ENCODE results near the gene CCDC102A. TPM values are rescaled to one million over a fixed set of nuclear protein-coding genes. Genes with fewer than 3 reads are reported as not detected.
A peak's percentile ranks its signal among the peaks of the same experiment; 100 is the strongest.

Gene CCDC102A
- total RNA-seq, 6 donors from 2014 or later: 8.2 to 41.9 (median 16.5) TPM

DNA sequence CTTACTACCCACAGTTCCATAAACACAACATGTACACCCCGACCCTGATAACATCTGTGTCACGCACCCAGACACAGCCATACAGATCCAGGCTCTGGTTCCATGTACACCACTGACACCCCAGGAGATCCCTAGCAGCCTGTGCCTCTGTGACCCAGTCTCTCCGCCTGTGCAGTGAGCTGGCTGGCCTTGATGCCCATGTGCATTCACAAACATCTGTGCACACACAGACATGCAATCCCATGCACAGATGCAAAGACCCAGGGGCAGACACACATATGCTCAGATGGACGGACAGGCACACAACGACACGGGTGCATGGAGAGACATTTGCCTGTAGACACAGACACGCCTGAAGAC is 4.1 kb downstream of the CCDC102A start:
- H3K36me3 ChIP-seq: peaks cover 0 to 5% (median 0%) of the 10 kb centered on the region in 4 donors
- no peaks in the 10 kb centered on the region for H3K9me3 ChIP-seq
- ATAC-seq (ENCODE audit: low FRiP score in 2 of 2) (no peak), DNase-seq (peak in 1 of 2 donors; percentile 15)
- WGBS, 2 donors: 61 to 64% methylated on average over 6 to 7 of the region's 7 CpGs
- H3K27me3 ChIP-seq: peaks cover 0 to 4% (median 0%) of the 10 kb centered on the region in 4 donors
- no peak for TF ChIP-seq EP300 (IDR thresholded peaks at IDR 0.05)
- TF ChIP-seq CTCF (IDR thresholded peaks at IDR 0.05): no peak
- no peak for TF ChIP-seq POLR2AphosphoS5 (IDR thresholded peaks at IDR 0.05)
- no peak for TF ChIP-seq POLR2A (IDR thresholded peaks at IDR 0.05)
- peak overlapping the region in 2 of 4 donors; percentile 95 to 97 for H3K27ac ChIP-seq
- no peak overlapping the region for H3K4me3 ChIP-seq
- peaks cover 51 to 76% (median 64%) of the 10 kb centered on the region in 4 donors for H3K4me1 ChIP-seq

GRCh38 chr16:57531635-57532265 is 4.6 kb downstream of the CCDC102A start:
- DNase-seq: peak in 1 of 2 donors; percentile 9
- Histone ChIP-seq H3K4me1 (peaks cover 47 to 71% (median 60%) of the 10 kb centered on the region in 4 donors), H3K36me3 (peaks cover 0 to 5% (median 0%) of the 10 kb centered on the region in 4 donors), H3K4me3 (no peak overlapping the region), H3K27ac (peak overlapping the region in 2 of 4 donors; percentile 11 to 73), H3K9me3 (no peaks in the 10 kb centered on the region), H3K27me3 (peaks cover 0 to 4% (median 0%) of the 10 kb centered on the region in 4 donors)
- 77 to 78% methylated on average over 8 of the region's 8 CpGs for WGBS, 2 donors
- ATAC-seq (ENCODE audit: low FRiP score in 2 of 2): no peak
- no peak for TF ChIP-seq CTCF (IDR thresholded peaks at IDR 0.05)
- no peak for TF ChIP-seq EP300 (IDR thresholded peaks at IDR 0.05)
- TF ChIP-seq POLR2AphosphoS5 (IDR thresholded peaks at IDR 0.05): no peak
- TF ChIP-seq POLR2A (IDR thresholded peaks at IDR 0.05): no peak

DNA sequence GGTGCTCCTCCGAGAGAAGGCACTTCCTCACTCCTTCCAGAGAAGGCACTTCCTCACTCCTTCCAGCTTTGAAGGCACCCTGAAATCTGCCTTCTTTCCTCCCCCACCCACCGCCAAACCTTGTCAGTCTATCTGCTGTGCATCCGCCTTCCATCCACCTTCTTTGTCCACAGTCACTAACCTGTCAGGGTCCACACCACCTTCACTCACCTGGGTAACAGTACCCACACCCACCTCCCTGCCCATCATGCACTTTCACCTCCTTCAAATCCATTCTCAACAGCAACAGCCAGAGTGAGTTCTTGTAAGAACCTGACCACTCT is 5.2 kb downstream of the CCDC102A start:
- DNase-seq (peak in 1 of 2 donors; percentile 14), ATAC-seq (ENCODE audit: low FRiP score in 2 of 2) (no peak)
- peaks cover 0 to under 1% (median 0%) of the 10 kb centered on the region in 4 donors for H3K27me3 ChIP-seq
- no peak overlapping the region for H3K4me3 ChIP-seq
- H3K4me1 ChIP-seq: peaks cover 47 to 68% (median 55%) of the 10 kb centered on the region in 4 donors
- peaks cover 0 to 5% (median 0%) of the 10 kb centered on the region in 4 donors for H3K36me3 ChIP-seq
- 63 to 80% methylated on average over 3 of the region's 3 CpGs for WGBS, 2 donors
- no peak for TF ChIP-seq CTCF (IDR thresholded peaks at IDR 0.05)
- TF ChIP-seq POLR2AphosphoS5 (IDR thresholded peaks at IDR 0.05): no peak
- TF ChIP-seq EP300 (IDR thresholded peaks at IDR 0.05): no peak
- TF ChIP-seq POLR2A (IDR thresholded peaks at IDR 0.05): no peak
- H3K27ac ChIP-seq: peak overlapping the region in 2 of 4 donors; percentile 11 to 73
- H3K9me3 ChIP-seq: no peaks in the 10 kb centered on the region

DNA sequence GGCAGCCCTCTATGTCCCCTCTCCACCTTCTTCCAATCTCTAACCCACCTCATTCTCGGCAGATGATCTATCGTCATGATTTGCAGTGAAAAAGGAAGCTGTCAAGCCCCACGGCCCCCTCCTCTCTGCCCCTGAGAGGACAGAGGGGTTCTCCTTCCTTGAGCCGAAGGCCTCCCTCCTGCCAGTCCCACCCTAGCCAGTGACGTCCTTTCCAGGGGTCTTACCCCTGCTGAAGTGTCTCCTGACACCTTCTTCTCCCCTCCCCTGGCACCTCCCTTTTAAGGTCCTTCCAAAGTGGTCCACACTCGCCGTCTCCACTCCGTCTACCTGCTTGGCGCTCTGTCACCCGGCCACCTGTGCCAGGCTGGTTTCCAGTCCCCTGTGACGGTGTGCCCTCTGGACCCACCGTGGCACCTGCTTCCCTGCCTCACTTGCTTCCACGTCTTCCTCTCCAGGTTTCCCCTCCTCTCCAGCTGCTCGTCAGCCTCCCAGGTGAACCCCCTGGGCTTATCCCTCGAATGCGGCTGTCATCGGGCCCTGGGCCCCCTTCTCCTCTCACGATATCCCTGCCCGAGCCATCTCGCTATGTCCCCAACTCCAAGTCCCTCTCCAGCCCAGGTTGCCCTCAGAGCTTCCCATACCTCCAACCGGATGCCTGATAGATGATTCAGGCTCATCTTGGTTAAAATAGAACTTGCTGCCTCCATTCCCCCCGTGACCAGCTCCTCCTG is 5.7 kb downstream of the CCDC102A start:
- no peak overlapping the region for H3K4me3 ChIP-seq
- TF ChIP-seq POLR2AphosphoS5 (IDR thresholded peaks at IDR 0.05): no peak
- TF ChIP-seq CTCF (IDR thresholded peaks at IDR 0.05): no peak
- TF ChIP-seq EP300 (IDR thresholded peaks at IDR 0.05): no peak
- TF ChIP-seq POLR2A (IDR thresholded peaks at IDR 0.05): no peak
- 75 to 83% methylated on average over 22 of the region's 22 CpGs for WGBS, 2 donors
- no peaks in the 10 kb centered on the region for H3K27me3 ChIP-seq
- peaks cover 47 to 71% (median 53%) of the 10 kb centered on the region in 4 donors for H3K4me1 ChIP-seq
- H3K36me3 ChIP-seq: peaks cover 0 to 5% (median 0%) of the 10 kb centered on the region in 4 donors
- H3K27ac ChIP-seq: peak overlapping the region; percentile 62 to 73 (median 71)
- no peak for ATAC-seq (ENCODE audit: low FRiP score in 2 of 2)
- peak in 1 of 2 donors; percentile 52 for DNase-seq
- no peaks in the 10 kb centered on the region for H3K9me3 ChIP-seq

Data from upper lobe of left lung (tissue), 6 donors.